HL-60/S4 treated with retinoic acid at 250 ng/mL for 4 days and 3 days (cell line): Measurements from ENCODE around the gene PRKAA2.

Experiments
- in situ Hi-C: fragments of 300-500 bp; cut with MboI; formaldehyde crosslinking; loops from 2 replicates; pipeline ENCODE4 v1.7.0; 2022; ENCODE audit warnings: low sequenced_read_pairs

Gene PRKAA2

GRCh38 chr1:56654126-56654923 is 9.2 kb downstream of the PRKAA2 start:
- in situ Hi-C loops, result no loop called here

GRCh38 chr1:56655991-56656613 is 11.0 kb downstream of the PRKAA2 start:
- in situ Hi-C loops, result no loop called here

GRCh38 chr1:56658254-56658653 is 13.1 kb downstream of the PRKAA2 start:
- in situ Hi-C loops, result no loop called here

GRCh38 chr1:56660293-56660692 is 15.2 kb downstream of the PRKAA2 start:
- in situ Hi-C loops, result no loop called here

GRCh38 chr1:56663846-56664245 is 18.7 kb downstream of the PRKAA2 start:
- in situ Hi-C loops, result no loop called here

- in situ Hi-C loops, result no loop called here
These were observed 20.3 kb downstream of the PRKAA2 start for GRCh38 chr1:56665384-56665783.

GRCh38 chr1:56666112-56666608 is 21.0 kb downstream of the PRKAA2 start:
- in situ Hi-C loops, result no loop called here

GRCh38 chr1:56670350-56670749 is 25.2 kb downstream of the PRKAA2 start:
- in situ Hi-C loops, result no loop called here

- in situ Hi-C loops, result no loop called here
These were observed 26.0 kb downstream of the PRKAA2 start for GRCh38 chr1:56671085-56671484.

- in situ Hi-C loops, result no loop called here
These were observed 26.4 kb downstream of the PRKAA2 start for GRCh38 chr1:56671542-56671941.

- in situ Hi-C loops, result no loop called here
These were observed 27.5 kb downstream of the PRKAA2 start for GRCh38 chr1:56672579-56672978.

- in situ Hi-C loops, result no loop called here
These were observed 30.6 kb downstream of the PRKAA2 start for GRCh38 chr1:56675763-56676162.

- in situ Hi-C loops, result no loop called here
These were observed 31.5 kb downstream of the PRKAA2 start for GRCh38 chr1:56676571-56677035.

- in situ Hi-C loops, result no loop called here
These were observed 38.5 kb downstream of the PRKAA2 start for GRCh38 chr1:56683569-56683968.

GRCh38 chr1:56686169-56686568 is 41.1 kb downstream of the PRKAA2 start:
- in situ Hi-C loops, result no loop called here

- in situ Hi-C loops, result no loop called here
These were observed 43.5 kb downstream of the PRKAA2 start for GRCh38 chr1:56688522-56689026.

- in situ Hi-C loops, result no loop called here
These were observed 51.5 kb downstream of the PRKAA2 start for GRCh38 chr1:56696663-56697062.

- in situ Hi-C loops, result no loop called here
These were observed 58.6 kb downstream of the PRKAA2 start for GRCh38 chr1:56703747-56704146.

- in situ Hi-C loops, result no loop called here
These were observed 62.3 kb downstream of the PRKAA2 start for GRCh38 chr1:56707379-56707778.

- in situ Hi-C loops, result no loop called here
These were observed 64.3 kb downstream of the PRKAA2 start for GRCh38 chr1:56709269-56709880.

GRCh38 chr1:56709995-56710394 is 64.9 kb downstream of the PRKAA2 start:
- in situ Hi-C loops, result no loop called here

- in situ Hi-C loops, result no loop called here
These were observed 65.5 kb downstream of the PRKAA2 start for GRCh38 chr1:56710646-56711045.
